ENCODE data around the gene SEZ6L.

Gene SEZ6L

DNA sequence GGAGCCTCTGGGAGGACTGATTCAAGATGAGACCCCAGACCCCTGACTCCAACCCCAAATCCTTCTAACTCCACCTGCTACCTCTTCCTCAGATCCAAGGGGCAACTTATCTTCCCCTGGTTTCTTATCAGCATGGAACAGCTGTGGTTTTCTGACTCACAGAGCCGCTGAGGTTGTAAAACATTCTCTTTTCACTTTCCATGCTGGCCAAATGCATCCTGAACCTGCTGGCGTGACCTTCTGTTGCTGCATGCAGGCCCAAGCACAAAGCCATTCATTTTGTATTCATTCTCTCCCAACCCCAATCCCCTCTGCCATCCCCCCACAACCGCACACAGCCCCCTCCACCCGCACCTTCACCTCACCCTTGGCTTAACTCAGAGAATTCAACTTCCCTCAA lies 70.3 kb downstream of the SEZ6L start:
- no peak for DNase-seq (ENCODE audit: low spot score)

GRCh38 chr22:26241361-26241760 lies 72.1 kb downstream of the SEZ6L start:
- TF ChIP-seq, protein P1, sequence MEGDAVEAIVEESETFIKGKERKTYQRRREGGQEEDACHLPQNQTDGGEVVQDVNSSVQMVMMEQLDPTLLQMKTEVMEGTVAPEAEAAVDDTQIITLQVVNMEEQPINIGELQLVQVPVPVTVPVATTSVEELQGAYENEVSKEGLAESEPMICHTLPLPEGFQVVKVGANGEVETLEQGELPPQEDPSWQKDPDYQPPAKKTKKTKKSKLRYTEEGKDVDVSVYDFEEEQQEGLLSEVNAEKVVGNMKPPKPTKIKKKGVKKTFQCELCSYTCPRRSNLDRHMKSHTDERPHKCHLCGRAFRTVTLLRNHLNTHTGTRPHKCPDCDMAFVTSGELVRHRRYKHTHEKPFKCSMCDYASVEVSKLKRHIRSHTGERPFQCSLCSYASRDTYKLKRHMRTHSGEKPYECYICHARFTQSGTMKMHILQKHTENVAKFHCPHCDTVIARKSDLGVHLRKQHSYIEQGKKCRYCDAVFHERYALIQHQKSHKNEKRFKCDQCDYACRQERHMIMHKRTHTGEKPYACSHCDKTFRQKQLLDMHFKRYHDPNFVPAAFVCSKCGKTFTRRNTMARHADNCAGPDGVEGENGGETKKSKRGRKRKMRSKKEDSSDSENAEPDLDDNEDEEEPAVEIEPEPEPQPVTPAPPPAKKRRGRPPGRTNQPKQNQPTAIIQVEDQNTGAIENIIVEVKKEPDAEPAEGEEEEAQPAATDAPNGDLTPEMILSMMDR (IDR thresholded peaks at IDR 0.05; ENCODE audit: extremely low read depth, insufficient read depth, missing control alignments) = no peak
- DNase-seq (ENCODE audit: low spot score) = no peak
- in situ Hi-C loops (cut with MboI; ENCODE audit: low pct_unique_long_range_greater_than_20kb, low sequenced_read_pairs, unreplicated experiment) = loop anchor here (25.0 kb wide), 1 partner anchor 104 kb away; no protein-coding TSS in a partner anchor

More for the DNA sequence above, 70.3 kb downstream of the SEZ6L start:
- in situ Hi-C loops (cut with MboI; ENCODE audit: low pct_unique_long_range_greater_than_20kb, low sequenced_read_pairs, unreplicated experiment) = loop anchor here (25.0 kb wide), 1 partner anchor 102 kb away; no protein-coding TSS in a partner anchor
- TF ChIP-seq, protein P1 (IDR thresholded peaks at IDR 0.05; ENCODE audit: extremely low read depth, insufficient read depth, missing control alignments) = no peak

DNA sequence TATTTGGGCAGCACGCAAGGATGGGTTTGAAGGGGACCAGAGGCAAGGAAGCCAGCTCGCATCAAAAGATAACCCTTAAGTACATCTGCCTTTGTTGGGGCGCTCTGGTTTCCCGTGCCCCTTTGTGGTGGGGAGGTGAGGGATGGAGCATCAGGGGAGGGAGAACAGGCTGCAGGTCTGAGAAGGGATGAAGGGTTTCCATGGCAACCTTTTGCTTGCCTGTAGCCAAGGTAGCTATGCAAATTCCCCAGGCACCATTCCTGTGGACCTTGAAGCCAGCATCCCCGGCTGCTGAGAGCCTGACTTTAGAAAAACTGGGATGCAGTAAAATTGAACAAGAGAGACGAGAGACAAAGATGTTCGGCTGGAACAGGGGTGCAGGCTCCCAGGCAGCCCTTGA lies 75.7 kb downstream of the SEZ6L start:
- TF ChIP-seq, protein P1 (IDR thresholded peaks at IDR 0.05; ENCODE audit: extremely low read depth, insufficient read depth, missing control alignments) = no peak
- DNase-seq (ENCODE audit: low spot score) = no peak
- in situ Hi-C loops (cut with MboI; ENCODE audit: low pct_unique_long_range_greater_than_20kb, low sequenced_read_pairs, unreplicated experiment) = loop anchor here (25.0 kb wide), 1 partner anchor 108 kb away; no protein-coding TSS in a partner anchor

DNA sequence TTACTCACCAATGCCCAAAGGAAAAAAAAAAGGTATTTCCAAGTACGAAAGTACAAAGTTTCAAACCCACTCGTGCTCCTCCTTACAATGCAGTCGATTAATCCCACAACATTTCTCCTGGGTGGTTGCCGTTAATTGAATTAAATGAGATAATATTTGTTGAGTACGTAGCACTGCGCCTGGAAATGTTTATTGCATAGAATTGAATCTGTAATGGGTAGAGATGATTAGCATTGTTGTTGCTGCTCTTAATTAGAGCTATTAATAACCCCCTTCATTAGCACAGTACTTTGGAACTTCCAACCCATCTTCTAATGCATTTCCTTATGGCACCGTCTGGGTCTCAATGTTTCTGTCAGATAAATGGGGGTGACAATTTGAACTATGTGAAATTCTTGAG lies 77.3 kb downstream of the SEZ6L start:
- in situ Hi-C loops (cut with MboI; ENCODE audit: low pct_unique_long_range_greater_than_20kb, low sequenced_read_pairs, unreplicated experiment) = loop anchor here (25.0 kb wide), 1 partner anchor 109 kb away; no protein-coding TSS in a partner anchor
- no peak for DNase-seq (ENCODE audit: low spot score)
- TF ChIP-seq, protein P1 (IDR thresholded peaks at IDR 0.05; ENCODE audit: extremely low read depth, insufficient read depth, missing control alignments) = no peak

- TF ChIP-seq, protein P1 (IDR thresholded peaks at IDR 0.05; ENCODE audit: extremely low read depth, insufficient read depth, missing control alignments) = no peak
- in situ Hi-C loops (cut with MboI; ENCODE audit: low pct_unique_long_range_greater_than_20kb, low sequenced_read_pairs, unreplicated experiment) = no loop called here
- DNase-seq (ENCODE audit: low spot score) = no peak
Observed at GRCh38 chr22:26251869-26252268, 82.6 kb downstream of the SEZ6L start.

- DNase-seq (ENCODE audit: low spot score) = no peak
- in situ Hi-C loops (cut with MboI; ENCODE audit: low pct_unique_long_range_greater_than_20kb, low sequenced_read_pairs, unreplicated experiment) = no loop called here
- TF ChIP-seq, protein P1 (IDR thresholded peaks at IDR 0.05; ENCODE audit: extremely low read depth, insufficient read depth, missing control alignments) = no peak
Observed at GRCh38 chr22:26259510-26259909, 90.2 kb downstream of the SEZ6L start.
